Skeletal muscle tissue (tissue), 4 donors: Measurements from ENCODE around the gene UGT1A6. TPM values are rescaled to one million over a fixed set of nuclear protein-coding genes. Genes with fewer than 3 reads are reported as not detected.
"Not testable (repeated sequence)": the region's sequence is repeated elsewhere in the genome, so short reads cannot be mapped to it uniquely, and the experiment has no call there.

ENCODE experiments used
- H3K27ac ChIP-seq: one replicate; pipeline ENCODE4 v1.7.0; 2013; ENCODE audit warnings: mild to moderate bottlenecking, low read depth, low read length, inconsistent platforms
- H3K27me3 ChIP-seq, 3 donors: one replicate each; pipeline ENCODE4 v1.7.0; 2013; ENCODE audit warnings: low read length in 3 of 3; ENCODE audit not compliant: control insufficient read depth in 3 of 3, insufficient read depth in 3 of 3
- H3K36me3 ChIP-seq, 3 donors: one replicate each; pipeline ENCODE4 v1.7.0; 2013; ENCODE audit warnings: low read length in 3 of 3; ENCODE audit not compliant: control insufficient read depth in 3 of 3, insufficient read depth in 3 of 3
- H3K4me1 ChIP-seq, 3 donors: one replicate each; pipeline ENCODE4 v1.7.0; 2013; ENCODE audit warnings: low read length in 3 of 3, mild to moderate bottlenecking in 3 of 3; ENCODE audit not compliant: control insufficient read depth in 3 of 3, insufficient read depth in 3 of 3
- H3K4me3 ChIP-seq, 3 donors: one replicate each; pipeline ENCODE4 v1.7.0; 2013; ENCODE audit warnings: low read length in 3 of 3
- H3K9ac ChIP-seq, 3 donors: one replicate each; pipeline ENCODE4 v1.7.0; 2013; ENCODE audit warnings: low read length in 3 of 3, mild to moderate bottlenecking in 3 of 3, moderate library complexity in 2 of 3, low read depth in 1 of 3
- H3K9me3 ChIP-seq, 3 donors: one replicate each; pipeline ENCODE4 v1.7.0; 2013; ENCODE audit warnings: low read length in 3 of 3; ENCODE audit not compliant: control insufficient read depth in 3 of 3
- total RNA-seq: library from RNA; depleted of rRNA; stranded (reverse); fragments of >200 nt; gene quantifications from one replicate; pipeline ENCODE4 v1.2.3, GENCODE V29; 2014
- donor health status: Osteomylitis.

The UGT1A6 gene
- total RNA-seq, 1 donor from 2014 or later: 0.52 TPM

DNA sequence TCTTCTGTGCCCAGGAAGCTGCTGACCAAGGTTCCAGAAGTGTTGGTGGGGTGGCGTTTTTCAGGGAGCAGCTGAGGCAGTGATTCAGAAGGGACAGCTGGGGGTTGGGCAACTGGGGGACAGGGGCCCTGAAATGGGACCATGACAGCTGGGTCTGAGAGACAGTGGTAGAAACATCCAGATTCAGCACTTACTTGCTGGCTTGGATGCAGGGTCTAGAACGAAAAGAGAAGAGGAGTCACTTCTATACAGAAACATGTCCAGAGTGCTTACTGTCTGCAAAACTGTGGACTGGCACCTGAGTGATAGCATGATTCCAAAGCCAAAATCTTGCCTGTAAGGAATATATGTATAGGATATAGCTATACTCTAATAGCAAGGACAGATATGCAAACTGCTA is 53.1 kb downstream of the UGT1A6 start:
- H3K27me3 ChIP-seq: peaks cover 0 to 10% (median 0%) of the 10 kb centered on the region in 3 donors
- not testable (repeated sequence) for H3K36me3 ChIP-seq, H3K9me3 ChIP-seq, H3K4me1 ChIP-seq, H3K27ac ChIP-seq, H3K9ac ChIP-seq, H3K4me3 ChIP-seq

DNA sequence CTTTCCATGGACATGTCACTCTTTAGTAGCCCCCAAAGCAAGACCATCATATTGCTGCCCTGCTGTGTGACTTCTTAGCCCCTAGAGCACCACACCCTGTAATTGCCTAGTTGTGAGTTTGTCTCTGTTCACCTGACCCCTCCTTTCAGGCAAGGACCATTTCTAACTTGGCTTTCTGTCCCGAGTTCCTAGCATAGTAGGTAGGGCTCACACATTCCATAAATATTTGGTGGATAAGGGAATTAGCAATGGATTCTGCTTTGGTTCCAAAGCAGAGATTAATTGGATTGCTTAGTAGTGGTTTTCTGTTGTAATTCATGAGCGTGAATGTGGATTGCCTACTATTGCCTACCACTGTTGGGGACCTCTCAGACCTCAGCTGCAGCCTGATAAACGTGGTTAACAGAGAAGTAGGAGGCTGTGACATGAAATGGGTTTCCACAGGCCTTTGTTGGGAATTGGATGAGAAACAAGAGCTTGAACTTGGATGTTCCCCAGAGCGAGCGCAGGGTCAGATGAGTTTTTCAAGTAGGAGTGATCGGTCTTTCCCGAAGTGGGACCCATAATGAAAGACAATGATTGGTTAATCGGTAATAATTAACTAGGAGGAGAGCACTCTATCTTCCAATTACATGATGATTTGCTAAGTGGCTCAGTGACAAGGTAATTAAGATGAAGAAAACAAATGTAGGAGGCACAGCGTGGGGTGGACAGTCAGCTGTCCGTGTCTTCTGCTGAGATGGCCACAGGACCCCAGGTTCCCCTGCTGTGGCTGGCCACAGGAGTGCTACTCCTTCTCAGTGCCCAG is 54.0 kb downstream of the UGT1A6 start:
- H3K9me3 ChIP-seq: no peaks in the 10 kb centered on the region
- no peaks in the 10 kb centered on the region for H3K4me1 ChIP-seq
- no peak overlapping the region for H3K4me3 ChIP-seq
- no peak overlapping the region for H3K27ac ChIP-seq
- H3K27me3 ChIP-seq: peaks cover 0 to 3% (median 0%) of the 10 kb centered on the region in 3 donors
- H3K9ac ChIP-seq: no peak overlapping the region
- H3K36me3 ChIP-seq: no peaks in the 10 kb centered on the region

DNA sequence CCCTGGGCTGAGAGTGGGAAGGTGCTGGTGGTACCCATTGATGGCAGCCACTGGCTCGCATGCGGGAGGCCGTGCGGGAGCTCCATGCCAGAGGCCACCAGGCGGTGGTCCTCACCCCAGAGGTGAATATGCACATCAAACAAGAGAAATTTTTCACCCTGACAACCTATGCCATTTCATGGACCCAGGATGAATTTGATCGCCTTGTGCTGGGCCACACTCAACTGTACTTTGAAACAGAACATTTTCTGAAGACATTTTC is 54.5 kb downstream of the UGT1A6 start:
- Histone ChIP-seq H3K9me3 (no peaks in the 10 kb centered on the region), H3K27me3 (no peaks in the 10 kb centered on the region), H3K36me3 (no peaks in the 10 kb centered on the region), H3K27ac (no peak overlapping the region), H3K4me3 (no peak overlapping the region), H3K9ac (no peak overlapping the region), H3K4me1 (no peaks in the 10 kb centered on the region)

DNA sequence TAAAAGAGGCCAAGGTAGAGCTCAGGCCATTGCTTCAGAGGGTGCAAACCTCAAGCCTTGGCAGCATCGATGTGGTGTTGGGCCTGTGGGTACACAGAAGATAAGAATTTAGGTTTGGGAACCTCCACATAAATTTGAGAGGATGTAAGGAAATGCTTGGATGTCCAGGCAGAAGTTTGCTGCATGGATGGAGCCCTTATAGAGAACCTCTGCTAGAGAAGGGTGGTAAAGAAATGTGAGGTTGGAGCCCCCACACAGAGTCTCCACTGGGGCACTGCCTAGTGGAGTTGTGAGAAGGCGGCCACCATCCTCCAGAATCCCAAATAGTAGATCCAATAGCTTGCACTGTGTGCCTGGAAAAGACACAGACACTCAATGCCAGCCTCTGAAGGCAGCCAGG is 58.0 kb downstream of the UGT1A6 start:
- not testable (repeated sequence) for H3K36me3 ChIP-seq, H3K27me3 ChIP-seq, H3K9me3 ChIP-seq, H3K4me1 ChIP-seq, H3K9ac ChIP-seq, H3K4me3 ChIP-seq, H3K27ac ChIP-seq

DNA sequence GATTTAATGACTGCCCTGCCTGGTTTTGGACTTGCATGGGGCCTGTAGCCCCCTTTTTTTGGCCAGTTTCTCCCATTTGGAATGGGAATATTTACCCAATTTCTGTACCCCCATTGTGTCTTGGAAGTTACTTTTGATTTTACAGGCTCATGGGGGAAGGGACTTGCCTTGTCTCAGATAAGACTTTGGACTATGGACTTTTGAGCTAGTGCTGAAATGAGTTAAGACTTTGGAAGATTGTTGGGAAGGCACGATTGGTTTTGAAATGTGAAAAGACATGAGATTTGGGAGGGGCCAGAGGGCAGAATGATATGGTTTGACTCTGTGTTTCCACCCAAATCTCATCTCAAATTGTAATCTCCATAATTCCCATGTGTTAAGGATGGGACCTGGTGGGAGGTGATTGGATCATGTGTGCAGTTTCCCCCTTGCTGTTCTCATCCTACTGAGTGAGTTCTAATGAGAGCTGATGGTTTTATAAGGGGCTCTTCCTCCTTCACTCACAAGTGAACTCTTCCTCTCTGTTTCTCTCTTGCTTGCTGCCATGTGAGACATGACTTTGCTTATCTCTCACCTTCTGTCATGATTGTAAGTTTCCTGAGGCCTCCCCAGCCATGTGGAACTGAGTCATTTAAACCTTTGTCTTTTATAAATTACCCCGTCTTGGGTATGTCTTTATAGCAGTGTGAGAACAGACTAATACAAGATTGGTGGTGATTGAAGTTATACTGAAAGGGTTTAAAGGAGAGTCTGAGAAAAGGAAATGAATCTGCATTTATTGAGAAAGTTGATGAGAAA is 58.7 kb downstream of the UGT1A6 start:
- H3K9me3 ChIP-seq, H3K27ac ChIP-seq, H3K4me3 ChIP-seq, H3K27me3 ChIP-seq, H3K4me1 ChIP-seq, H3K36me3 ChIP-seq, H3K9ac ChIP-seq: not testable (repeated sequence)

DNA sequence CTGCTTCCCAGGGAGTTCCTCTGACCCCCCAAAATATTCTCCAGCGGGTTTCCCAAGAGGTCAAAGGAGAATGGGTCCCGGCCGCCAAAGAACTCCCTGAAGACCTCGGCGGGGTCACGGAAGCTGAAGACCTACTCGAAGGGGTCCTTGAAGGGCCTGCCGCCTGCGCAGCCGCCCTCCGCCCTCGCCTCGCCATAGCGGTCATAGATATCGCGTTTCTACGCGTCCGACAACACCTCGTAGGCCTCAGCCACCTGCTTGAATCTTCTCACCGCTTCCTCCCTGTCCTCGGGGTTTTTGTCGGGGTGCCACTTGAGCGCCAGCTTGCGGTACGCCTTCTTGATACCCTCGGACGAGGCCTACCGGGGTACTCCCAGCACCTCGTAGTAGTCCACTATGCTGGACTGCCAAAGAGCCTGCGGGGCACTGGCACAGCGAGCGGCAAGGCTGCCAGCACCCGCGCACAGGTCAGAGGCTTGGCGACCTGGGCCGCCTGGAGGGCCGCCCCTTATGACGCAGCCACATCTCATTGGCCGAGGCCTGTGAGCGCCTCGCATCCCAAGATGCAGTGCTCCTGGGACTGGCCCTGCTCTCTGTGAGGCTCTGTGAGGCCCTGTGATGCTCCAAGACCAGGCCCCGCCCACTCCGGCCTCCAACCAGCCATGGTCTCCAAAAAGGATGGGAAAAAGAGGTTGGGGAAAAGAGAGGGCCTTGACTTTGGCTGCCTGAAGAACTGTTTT is 62.4 kb downstream of the UGT1A6 start:
- Histone ChIP-seq H3K27me3 (no peaks in the 10 kb centered on the region), H3K9me3 (peaks cover 0 to 3% (median 0%) of the 10 kb centered on the region in 3 donors), H3K27ac (no peak overlapping the region), H3K4me1 (no peaks in the 10 kb centered on the region), H3K36me3 (no peaks in the 10 kb centered on the region), H3K4me3 (no peak overlapping the region), H3K9ac (no peak overlapping the region)

DNA sequence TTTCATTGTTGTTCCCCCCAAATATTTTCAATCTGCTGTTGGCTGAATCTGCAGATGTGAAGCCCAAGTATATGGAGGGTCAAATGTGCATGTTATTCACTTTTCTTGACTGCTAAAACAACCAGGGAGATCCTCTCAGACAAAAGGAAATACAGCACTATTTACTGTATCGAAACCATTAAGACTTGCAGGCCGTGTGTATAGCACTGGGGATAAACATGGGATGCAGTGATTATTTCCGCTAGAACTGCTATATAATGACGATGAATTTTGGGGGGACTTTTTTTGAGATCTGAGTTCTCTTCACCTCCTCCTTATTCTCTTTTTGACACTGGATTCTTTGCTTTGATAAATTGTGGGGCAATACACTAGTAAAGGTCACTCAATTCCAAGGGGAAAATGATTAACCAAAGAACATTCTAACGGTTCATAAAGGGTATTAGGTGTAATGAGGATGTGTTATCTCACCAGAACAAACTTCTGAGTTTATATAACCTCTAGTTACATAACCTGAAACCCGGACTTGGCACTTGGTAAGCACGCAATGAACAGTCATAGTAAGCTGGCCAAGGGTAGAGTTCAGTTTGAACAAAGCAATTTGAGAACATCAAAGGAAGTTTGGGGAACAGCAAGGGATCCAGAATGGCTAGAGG is 63.9 kb downstream of the UGT1A6 start:
- H3K9ac ChIP-seq: no peak overlapping the region
- H3K27me3 ChIP-seq: no peaks in the 10 kb centered on the region
- H3K27ac ChIP-seq: no peak overlapping the region

DNA sequence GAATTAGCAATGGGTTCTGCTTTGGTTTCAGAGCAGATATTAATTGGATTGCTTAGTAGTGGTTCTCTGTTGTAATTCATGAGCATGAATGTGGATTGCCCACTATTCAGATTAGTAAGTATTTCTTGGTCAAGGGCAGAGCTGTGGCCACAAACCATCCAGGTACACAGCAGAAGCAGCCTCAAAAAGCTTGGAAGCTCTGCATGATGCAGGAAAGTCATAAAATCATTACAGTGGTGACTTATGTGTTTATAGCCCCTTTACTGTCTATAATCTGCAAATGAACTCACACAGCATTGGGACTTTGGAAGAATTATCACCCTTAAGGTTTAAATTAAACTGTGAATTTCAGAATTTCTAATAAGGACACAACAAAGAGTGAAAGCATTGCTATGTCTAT is 65.5 kb downstream of the UGT1A6 start:
- peaks cover 0 to 3% (median 0%) of the 10 kb centered on the region in 3 donors for H3K9me3 ChIP-seq
- H3K27ac ChIP-seq: no peak overlapping the region
- no peak overlapping the region for H3K9ac ChIP-seq
- no peaks in the 10 kb centered on the region for H3K36me3 ChIP-seq
- H3K4me3 ChIP-seq: no peak overlapping the region
- no peaks in the 10 kb centered on the region for H3K4me1 ChIP-seq
- H3K27me3 ChIP-seq: peaks cover 0 to 2% (median 0%) of the 10 kb centered on the region in 3 donors

More for the DNA sequence above, 63.9 kb downstream of the UGT1A6 start:
- Histone ChIP-seq H3K9me3 (peaks cover 0 to 3% (median 0%) of the 10 kb centered on the region in 3 donors), H3K4me1 (no peaks in the 10 kb centered on the region), H3K4me3 (no peak overlapping the region), H3K36me3 (no peaks in the 10 kb centered on the region)

DNA sequence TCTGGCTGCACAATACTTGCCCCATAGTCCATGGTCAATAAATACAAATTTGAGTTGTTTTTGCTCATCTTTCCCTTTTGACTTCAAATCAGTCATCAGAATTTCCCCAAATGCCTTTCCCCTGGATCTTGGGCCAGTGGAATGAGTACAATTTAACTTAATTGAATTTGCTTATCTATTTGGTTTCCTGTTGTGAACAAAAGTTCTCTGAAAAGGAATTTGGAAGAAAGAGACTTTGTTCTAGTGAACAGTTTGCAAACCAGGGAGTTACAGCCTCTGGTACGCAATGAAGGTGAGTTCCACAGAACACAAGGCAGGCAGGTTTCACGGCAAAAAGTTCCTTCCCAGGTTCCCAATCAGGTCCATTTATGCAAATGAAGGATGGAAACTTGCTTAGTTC is 66.2 kb downstream of the UGT1A6 start:
- H3K27me3 ChIP-seq: peaks cover 0 to 2% (median 0%) of the 10 kb centered on the region in 3 donors
- H3K9ac ChIP-seq: no peak overlapping the region
- no peaks in the 10 kb centered on the region for H3K36me3 ChIP-seq
- H3K4me1 ChIP-seq: no peaks in the 10 kb centered on the region
- H3K4me3 ChIP-seq: no peak overlapping the region
- H3K9me3 ChIP-seq: peaks cover 0 to 3% (median 0%) of the 10 kb centered on the region in 3 donors
- no peak overlapping the region for H3K27ac ChIP-seq
